PC-3 (cell line): Measurements from ENCODE around the gene NLN.

ENCODE experiments used
- CTCF ChIP-seq: fragments of 300-600 bp; sonication (generic); conservative IDR thresholded peaks from 2 replicates; pipeline ENCODE4 v1.5.1; 2017; ENCODE audit warnings: antibody characterized with exemption, low read depth, mild to moderate bottlenecking, low read length
- EZH2 ChIP-seq: fragments of 300-600 bp; sonication (generic); IDR thresholded peaks from one replicate; pipeline ENCODE4 v1.6.1; 2017; ENCODE audit warnings: antibody characterized with exemption, mild to moderate bottlenecking, low read length; ENCODE audit not compliant: unreplicated experiment

GRCh38 chr5:65797481-65797880, 75.5 kb downstream of the NLN start:
- no peak for TF ChIP-seq CTCF
- no peak for TF ChIP-seq EZH2
